COLO829 (cell line): ENCODE data around the gene EIF3K.
A peak's percentile ranks its signal among the peaks of the same experiment; 100 is the strongest.
"Not testable (repeated sequence)": the region's sequence is repeated elsewhere in the genome, so short reads cannot be mapped to it uniquely, and the experiment has no call there.

Experiments used
- DNase-seq: peaks from one replicate; pipeline ENCODE4 v3.0.0; 2012; ENCODE audit warnings: low spot score

Gene EIF3K, protein sequence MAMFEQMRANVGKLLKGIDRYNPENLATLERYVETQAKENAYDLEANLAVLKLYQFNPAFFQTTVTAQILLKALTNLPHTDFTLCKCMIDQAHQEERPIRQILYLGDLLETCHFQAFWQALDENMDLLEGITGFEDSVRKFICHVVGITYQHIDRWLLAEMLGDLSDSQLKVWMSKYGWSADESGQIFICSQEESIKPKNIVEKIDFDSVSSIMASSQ

DNA sequence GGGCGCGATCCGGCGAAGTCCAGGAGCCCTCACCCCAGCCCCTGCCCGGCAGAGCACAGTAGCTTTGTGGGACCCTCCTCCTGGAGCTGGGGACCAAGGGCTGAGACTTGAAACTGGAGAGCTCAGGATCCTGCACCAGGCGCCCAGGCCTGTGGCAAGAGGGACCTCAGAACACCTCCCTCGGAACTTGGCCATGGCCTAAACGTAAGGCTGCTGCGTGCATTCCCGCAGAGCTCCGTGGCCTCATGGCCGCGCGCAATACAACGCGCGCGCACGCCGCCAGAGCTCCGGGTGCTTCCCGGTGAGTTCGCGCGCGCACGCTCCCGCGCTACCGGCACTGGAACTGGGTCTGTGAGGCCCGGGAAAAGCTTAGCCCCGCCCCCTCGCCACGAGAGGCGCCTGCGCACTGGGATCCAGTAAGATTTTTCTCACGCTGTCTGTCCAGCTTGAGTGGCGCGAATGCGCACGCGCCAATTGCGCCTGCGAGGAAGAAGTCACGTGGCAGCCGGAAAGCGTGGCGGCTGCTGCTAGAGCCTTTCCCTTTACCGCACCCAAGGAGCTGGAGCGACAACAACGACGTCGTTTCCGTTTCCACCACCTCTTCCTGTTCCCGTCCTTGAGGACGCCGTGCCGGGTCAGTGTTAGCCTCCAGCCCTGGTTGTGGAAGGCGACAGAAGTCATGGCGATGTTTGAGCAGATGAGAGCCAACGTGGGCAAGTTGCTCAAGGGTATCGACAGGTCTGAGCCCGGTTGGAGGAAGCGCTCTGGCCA, at the start of gene EIF3K:
Gene EIF3K (plus strand): TSS at position 599 of the 771 bp plus-strand sequence. CDS start 81 bp downstream, at position 680.
- peak; percentile 100 for DNase-seq

DNA sequence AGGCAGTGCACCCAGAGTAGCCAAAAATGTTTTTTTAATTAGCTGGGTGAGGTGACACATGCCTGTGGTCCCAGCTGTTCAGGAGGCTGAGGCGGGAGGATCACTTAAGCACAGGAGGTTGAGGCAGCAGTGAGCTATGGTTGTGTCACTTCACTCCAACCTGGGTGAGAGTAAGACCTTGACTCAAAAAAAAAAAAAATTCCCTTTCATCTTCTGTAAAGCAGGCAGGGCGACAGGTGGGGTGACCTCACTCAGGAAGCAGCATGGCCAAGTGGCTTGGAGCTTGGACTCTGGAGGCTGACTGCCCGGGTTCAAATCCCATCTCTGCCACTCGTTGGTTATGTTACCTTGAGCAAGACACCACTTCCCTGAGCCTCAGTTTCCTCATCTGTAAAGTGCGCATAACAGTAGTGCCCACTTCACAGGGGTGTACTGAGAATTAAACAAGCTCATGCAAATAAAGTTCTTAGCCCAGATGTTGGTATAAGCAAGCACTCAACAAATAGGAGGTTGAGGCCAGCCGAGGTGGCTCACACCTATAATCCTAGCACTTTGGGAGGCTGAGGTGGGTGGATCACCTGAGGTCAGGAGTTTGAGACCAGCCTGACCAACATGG, 49.5 kb upstream of the EIF3K start:
- no peak for DNase-seq

DNA sequence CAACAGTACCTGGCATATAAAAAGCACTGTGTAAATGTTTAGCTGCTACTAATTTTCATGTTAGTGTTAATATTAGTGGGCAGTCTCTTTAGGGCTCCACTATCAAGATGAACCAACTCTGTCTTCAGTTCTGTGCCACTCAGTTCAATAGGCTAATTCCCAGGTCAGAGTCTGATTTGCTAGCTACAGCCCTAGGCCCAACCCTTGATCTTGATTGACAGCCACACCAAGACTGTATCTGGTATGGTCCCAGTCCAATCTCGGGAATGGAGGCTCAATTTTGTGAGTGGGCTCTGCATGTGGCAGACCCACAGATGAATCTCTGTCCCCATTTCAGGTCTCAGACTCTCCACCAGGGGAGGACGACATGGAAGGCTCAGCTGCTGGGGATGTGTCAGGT, 47.3 kb upstream of the EIF3K start:
- no peak for DNase-seq

DNA sequence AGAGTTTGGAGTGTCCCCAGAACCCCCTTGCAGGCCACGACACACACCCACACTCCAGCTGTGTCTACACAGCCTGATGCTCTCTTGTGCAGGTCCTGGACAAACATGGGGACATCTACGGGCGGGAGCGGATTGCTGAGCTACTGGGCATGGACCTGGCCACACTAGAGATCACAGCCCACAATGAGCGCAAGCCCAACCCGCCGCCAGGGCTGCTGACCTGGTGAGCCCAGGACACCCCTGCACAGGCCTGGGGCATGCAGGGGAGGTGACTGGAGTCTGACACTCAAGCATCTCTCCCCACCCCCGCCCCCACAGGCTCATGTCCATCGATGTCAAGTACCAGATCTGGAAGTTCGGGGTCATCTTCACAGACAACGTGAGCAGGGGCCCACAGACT, 41.2 kb upstream of the EIF3K start:
- no peak for DNase-seq

DNA sequence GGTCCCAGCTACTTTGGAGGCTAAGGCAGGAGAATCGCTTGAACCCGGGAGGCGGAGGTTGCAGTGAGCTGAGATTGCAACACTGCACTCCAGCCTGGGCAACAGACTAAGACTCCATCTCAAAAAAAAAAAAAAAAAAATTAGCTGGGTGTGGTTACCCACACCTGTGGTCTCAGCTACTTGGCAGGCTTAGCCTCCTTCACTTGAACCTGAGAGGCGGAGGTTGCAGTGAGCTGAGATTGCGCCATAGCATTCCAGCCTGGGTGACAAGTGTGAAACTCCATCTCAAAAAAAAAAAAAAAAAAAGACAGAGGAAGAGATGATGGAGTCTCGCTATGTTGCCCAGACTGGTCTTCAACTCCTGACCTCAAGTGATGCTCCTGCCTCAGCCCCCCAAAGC, 39.7 kb upstream of the EIF3K start:
- not testable (repeated sequence) for DNase-seq

DNA sequence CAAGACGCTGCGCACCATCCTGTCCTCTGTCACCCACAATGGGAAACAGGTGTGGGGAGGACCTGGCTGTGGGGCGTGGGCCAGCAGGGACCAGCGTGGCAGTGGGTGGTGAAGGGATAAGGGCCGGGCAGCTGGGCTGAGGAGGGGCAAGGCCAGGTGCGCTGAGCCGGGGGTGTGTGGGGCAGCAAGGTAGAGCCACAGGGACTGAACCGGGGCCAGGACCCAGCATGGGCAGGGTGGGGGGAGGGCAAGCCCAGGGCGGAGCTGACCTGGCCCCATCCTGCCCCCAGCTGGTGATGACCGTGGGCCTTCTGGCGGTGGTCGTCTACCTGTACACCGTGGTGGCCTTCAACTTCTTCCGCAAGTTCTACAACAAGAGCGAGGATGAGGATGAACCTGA, 38.9 kb upstream of the EIF3K start:
- DNase-seq, result no peak

DNA sequence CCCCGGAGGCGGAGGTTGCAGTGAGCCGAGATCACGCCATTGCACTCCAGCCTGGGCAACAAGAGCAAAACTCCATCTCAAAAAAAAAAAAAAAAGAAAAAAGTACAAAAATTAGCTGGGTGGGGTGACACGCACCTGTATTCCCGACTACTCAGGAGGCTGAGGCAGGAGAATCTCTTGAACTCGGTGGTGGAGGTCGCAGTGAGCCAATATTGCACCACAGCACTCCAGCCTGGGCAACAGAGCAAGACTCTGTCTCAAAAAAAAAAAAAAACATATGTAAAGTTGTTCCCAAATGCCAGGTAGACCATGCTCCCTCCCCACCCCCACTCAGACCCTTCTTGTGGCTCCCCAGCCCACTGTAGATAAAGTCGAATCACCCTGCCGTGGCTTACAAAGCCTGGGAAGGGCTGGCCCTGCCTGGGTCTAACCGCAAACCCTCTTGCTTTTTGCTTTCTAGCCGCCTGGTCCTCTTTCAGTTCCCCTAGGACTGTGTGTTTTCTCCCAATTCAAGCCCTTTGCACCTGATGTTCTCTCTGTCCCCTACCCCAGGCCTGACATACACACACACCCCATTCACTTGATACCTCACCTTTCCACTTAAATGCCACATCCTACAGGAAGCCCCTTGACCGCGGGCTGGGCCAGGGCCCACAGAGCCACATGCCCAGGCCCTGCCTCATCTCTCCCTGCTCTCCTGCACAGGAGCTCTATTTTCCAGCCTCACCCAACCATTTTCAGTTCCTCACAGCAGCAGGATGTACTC, 35.6 kb upstream of the EIF3K start:
- DNase-seq, result no peak

DNA sequence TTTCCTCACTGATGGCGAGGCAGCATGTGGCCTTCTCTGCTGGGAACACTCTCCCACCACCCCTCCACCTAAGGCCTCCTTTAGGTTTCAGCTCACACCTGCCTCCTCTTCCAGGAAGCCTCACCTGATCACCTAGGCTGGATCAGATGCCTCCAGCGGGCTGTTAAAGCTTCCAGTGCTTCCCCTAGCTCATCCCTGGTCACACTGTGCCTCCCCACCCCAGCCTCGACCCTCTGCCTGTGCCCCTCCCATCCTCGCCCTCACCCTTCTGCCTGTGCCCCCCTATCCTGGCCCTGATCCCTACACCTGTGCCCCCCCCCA, 35.0 kb upstream of the EIF3K start:
- DNase-seq, result no peak

DNA sequence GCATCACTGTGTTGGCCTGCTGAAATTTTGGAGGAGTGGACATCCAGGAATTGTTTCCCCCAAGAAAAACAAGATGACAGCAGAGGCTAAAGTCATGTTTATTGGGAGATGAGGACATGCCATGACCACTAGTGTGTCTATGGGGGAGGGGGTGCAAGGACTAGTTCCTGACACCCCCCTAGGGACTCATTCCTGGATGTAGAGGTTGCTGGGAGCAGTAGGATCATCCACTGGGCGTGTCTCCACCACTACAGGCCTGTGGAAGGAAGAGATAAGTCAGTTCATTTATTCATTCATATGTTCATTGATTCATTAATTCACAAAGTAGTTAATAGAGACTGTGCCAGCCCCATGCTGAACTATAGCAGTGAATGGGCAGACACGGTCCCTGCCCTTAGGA, 31.4 kb upstream of the EIF3K start:
- DNase-seq, result no peak

DNA sequence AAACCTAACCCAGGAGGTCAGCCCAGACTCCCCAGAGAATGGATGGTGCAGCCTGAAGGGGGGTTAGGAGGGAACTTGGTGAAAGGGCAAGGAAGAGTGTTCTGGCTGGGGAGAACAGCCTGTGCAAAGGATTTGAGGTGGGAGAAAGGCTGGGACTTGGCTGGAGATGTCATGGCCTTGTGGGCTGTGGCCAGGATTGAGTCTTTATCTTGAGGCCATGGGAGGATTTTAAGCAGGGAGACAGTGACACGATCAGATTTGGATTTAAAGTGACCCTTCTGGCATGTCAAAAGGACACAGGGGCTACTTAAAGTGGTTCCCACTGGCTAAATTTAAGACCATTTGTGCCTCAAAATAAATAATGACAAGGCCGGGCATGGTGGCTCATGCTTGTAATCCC, 30.9 kb upstream of the EIF3K start:
- no peak for DNase-seq

DNA sequence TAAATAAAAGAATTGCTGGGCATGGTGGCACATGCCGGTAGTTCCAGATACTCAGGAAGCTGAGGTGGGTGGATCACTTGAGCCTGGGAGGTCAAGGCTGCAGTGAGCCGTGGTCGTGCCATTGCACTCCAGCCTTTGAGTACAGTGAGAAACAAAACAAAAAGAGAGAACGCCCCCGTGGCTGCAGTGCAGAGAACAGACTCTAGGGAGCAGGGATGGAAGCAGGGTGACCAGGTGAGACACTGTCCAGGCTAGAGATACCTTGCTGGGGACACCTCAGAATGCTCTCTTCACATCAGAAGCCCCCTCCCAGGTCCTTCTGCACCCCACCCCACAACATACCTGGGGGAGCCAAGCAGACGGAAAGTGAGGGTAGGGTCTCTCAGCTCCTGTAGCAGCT, 26.0 kb upstream of the EIF3K start:
- no peak for DNase-seq

DNA sequence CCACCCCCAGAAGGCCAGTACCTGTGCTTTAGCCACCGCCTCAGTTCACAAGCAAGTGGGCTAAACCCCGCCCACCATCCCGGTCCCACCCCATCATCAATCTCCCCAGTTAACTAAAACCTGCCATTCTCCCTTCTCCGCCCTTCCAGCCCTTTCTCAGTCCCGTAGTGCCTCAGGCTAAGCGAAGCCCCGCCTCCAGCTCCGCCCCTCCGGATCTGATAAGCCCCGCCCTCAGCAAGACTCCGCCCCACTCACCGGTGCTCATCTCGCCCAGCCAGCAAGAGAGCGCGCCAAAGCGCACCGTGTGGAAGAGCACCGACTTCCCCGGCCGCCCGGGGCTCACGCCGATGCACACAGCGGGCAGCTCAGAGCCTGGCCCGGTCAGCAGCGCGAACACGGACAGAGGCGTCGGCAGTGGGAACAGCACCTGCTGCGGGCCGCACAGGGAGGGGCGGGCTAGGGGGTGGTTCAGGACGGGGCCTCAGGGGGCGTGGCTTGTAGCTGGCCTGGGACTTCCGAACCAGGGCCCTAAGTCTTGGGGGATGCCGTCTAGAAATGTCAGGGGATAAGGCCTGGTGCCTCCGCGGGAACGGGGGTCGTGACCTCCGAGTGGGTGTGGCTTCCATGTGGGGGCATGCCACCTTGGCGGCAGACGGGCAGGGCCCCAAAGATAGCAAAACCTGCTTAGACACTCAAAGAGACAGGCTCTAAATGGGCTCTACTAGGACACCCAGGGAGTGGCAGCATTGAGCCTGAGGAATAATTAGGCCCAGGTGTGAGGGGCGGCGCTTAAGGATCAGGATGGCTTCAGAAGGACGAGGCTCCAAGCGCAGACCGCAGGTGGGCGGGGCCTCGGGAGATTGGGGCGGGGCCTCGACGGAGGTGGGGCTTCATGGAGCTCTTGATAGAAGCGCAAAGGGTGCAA, 22.7 kb upstream of the EIF3K start:
- peak; percentile 38 for DNase-seq

DNA sequence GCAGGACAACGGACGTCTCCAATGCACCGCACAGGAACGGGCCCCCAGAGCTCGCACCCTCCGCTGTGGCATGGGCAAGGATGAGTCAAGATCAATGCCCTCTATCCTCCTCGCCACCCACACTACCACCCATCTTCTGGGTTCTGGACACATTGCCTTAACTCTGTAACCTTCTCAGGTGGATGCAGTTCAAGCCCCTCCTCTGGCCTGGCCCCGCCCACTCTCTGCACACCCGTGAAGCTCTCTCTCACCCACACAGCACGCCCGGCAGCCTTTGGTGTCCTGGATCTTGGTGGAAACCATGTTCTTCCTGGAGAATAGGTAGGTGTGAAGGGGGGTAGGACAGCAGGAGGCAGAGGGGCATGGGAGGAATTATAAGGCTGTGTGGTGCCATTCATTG, 21.9 kb upstream of the EIF3K start:
- DNase-seq, result no peak

DNA sequence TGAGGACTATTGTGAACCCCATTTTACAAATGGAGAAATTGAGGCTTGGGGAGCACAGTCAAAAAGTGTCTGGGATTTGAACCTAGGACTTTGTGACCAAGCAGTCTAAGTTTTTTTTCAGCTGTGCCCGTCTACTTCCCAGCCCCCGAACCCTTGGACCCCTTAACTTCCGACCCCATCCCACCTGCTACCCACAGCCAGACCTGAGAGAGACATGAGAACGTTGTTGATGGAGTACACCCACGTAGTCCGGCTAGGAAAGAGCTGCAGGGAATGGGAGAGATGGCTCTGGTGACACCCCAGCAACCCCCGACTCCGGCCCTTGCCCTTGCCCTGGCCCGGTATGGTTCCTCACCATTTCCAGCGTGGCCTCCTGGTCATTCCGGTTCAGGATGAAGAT, 19.3 kb upstream of the EIF3K start:
- no peak for DNase-seq

DNA sequence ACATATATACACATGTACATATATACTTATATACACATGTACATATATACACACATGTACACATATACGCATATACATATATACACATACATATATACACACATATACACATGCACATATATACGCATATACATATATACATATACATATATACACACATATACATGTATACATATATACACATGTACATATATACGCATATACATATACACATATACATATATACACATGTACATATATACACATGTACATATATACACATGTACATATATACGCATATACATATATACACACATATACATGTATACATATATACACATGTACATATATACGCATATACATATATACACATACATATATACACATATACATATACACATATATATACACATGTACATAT, 16.1 kb upstream of the EIF3K start:
- DNase-seq, result not testable (repeated sequence)

DNA sequence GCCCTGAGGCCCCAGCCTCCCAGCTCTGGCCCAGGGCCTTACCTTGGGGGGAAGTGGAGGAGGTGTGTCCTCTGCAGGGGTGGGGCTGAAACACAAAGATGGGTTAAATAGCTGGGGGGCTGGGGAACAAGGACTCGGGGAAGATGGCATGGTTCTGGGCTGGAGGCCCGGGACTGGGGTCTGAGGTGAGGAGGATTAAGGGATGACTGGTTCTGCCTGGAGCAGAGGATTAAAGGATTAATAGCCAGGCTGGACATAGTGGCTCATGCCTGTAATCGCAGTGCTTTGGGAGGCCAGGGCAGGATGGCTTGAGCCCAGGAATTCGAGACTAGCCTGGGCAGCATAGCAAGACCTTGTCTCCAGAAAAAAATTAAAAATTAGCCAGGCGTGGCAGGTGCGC, 12.9 kb upstream of the EIF3K start:
- no peak for DNase-seq

DNA sequence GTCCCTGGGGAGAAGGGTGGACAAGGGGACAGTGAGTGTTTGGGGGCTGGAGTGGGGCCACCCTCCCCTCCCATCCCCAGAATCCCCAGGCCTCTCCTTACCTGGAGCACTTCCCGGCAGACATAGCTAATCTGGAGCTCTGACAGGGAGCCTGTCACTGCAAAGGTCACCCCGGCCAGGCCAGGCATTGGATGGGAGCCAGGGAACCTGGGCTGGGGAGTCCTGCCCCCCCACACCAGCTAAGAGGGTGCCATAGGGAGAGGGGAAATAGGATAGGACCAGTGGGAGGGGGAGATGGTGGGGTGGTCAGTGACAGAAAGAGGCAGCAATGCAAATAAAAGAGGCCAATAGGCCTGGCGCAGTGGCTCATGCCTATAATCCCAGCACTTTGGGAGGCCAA, 4.7 kb upstream of the EIF3K start:
- DNase-seq, result no peak

DNA sequence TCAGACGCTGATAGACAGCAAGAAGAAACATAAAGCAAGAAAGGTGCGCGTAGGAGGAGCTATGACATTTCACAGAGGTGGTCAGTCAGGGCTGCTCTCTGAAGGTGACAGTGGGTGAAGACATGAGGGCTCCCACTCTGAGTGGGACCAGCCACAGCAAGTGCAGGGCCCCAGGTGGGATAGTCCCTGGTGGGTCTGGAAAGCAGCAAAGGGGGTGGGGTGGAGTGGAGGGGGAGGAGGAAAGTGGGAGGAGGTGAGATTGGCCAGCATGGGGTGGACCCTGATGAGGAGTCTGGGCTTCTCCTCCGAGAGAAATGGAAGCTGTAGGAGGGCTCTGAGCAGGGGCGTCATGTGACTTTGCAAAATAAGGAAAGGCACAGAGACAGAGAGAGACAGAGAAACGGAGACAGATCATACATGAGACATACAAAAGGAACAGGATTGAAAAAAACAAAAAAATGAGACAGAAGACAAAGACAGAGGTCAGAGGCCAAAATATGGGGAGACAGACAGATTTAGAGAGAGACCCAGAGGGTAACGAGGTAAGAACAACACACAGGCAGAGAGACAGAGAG, 3.9 kb upstream of the EIF3K start:
- no peak for DNase-seq

DNA sequence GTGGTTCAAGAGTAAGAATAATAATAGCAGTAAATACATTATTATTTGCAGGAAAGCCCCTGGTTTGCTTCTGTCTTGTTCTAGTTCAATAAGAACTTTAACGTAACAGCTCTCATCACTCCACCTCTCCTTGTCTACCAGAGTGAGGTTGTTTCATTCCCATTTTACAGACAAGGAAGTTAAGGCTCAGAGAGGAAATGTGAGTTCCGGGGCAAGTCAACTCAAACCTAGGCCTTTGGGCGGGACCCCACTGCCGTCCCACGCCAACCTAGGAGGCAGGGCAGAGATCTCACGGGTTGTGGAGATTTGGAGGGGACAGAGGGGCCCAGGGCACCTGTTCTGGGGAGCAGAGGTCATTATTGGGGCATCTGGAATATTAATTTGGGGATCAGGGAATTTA, 2.7 kb upstream of the EIF3K start:
- DNase-seq, result no peak

DNA sequence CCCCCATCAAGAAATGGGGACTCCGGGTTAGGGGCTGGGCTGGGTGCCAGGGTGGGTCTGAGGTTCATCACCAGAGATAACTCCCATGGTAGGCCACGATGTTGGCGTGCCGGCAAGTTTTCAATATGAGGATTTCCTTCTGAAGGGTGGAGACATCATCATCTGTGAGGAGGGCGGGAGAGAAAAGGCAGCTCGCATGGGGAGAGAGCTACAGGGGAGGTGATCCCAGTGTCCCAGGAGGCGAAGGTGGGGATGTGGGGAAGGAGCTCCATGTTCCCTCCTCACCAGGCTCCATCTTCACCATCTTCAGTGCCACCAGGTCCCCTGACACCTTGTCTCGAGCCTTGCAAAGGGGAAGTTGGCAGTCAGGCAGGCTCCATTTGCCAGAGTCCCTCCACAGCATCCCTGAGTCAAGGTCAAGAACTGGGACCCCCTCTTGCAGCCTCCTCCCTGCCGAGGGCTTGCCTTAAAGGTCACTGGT, 1.7 kb upstream of the EIF3K start:
- no peak for DNase-seq
